Femur (tissue), 1 donor: ENCODE measurements around the gene HSPA12A.

ENCODE experiments used
- DNase-seq: peaks from one replicate; pipeline ENCODE4 v3.0.0-alpha.2; 2017

The HSPA12A gene, protein sequence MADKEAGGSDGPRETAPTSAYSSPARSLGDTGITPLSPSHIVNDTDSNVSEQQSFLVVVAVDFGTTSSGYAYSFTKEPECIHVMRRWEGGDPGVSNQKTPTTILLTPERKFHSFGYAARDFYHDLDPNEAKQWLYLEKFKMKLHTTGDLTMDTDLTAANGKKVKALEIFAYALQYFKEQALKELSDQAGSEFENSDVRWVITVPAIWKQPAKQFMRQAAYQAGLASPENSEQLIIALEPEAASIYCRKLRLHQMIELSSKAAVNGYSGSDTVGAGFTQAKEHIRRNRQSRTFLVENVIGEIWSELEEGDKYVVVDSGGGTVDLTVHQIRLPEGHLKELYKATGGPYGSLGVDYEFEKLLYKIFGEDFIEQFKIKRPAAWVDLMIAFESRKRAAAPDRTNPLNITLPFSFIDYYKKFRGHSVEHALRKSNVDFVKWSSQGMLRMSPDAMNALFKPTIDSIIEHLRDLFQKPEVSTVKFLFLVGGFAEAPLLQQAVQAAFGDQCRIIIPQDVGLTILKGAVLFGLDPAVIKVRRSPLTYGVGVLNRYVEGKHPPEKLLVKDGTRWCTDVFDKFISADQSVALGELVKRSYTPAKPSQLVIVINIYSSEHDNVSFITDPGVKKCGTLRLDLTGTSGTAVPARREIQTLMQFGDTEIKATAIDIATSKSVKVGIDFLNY

DNA sequence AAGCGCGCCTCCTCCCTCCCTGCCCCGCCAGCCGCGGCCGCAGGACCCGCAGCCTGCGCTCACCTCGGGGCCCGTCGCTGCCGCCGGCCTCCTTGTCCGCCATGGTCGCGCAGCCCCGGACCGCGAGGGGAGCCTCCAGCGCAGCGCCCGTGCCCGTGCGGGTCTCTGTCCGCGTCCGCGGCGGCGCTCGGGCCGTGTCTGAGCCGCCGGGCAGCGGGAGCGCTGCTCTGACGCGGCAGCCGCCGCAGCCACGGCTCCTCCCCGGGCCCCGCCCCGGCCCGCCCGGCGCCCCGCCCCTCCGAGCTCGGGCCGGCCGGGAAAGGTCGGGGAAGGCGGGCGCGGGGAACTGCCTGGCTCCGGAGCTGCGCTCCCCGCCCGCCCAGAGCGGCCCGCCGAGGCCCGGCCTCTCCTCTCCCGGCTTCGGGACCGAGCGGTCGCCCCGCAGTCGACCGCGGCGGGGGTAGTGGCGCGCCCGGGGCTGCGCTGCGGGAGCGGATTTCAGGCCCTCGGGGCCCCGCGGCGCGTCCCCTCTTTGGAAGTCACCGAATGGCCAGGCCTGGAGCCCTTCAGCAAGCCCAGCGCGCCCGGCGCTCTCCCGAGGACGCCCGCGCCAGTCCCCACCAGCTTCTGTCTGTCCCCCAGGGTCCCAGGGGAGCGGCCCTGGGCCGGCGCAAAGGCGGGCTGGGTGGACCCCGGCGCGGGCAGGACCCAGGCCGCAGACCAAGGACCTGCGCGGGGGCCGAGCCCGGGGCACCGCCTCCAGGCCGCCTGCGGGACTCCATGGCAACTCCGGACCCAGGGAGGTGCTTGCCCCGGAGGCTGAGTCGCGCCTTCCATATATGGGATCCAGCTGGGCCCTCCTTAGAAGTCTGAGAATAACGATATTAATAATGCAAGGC, at the start of gene HSPA12A:
Gene HSPA12A, minus strand, starts transcription at position 200 of the 899 bp plus-strand sequence. Its CDS starts 97 bp downstream, at position 103.
- DNase-seq = peak; percentile 85

DNA sequence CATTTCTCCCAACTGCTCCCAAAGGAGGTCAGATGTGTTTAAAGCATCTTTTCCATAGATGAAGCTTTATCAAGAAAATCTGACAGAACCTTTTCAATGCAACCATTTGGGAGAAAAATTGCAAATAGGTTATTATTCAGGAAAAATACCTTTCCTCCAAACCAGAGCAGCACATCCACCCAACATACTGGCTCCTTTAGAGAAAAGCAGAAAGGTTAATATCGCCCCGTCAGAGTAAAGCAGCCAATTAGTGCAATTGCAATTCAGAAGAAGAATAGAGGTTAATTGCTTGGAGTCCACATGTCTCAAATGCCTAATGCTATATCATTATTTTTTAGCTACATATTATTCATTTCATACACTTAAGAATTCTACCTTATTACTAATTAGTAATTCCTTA, 48.9 kb upstream of the HSPA12A start:
- no peak for DNase-seq

DNA sequence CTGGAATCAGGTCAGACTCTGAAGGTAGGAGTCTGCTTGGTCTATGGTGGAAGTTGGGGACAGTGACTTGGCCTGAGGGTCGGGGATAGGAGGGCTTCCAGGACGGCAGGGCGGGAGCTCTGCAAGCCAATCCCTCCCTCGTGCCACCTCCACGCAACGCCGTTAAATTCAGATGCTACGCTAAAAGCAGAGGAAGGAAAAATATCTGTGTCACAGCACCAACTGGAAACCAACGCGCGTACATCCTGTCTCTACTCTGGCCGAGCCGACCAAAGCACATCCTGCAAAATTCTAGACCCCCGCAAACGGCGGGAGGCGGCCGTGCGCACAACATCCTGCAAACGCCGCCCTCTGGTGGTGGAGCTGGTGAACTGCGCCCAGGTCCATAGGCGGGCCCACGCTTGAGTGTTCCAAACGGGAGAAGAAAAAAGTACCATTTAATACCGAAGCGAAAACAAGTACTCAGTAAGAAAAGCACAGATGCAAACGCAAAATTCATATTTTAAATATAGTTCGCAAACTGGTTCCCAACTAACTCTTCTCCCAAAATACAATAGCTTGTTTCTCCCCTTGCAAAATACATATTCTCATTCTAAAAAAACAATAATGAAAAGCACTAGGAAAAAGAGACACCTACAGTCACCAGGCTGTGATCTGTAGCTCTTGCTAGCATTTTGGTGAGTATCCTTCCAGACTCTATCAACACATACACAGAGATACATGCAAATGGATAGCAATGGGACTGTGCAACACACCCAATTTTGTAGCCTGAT, 45.7 kb upstream of the HSPA12A start:
- peak; percentile 90 for DNase-seq

DNA sequence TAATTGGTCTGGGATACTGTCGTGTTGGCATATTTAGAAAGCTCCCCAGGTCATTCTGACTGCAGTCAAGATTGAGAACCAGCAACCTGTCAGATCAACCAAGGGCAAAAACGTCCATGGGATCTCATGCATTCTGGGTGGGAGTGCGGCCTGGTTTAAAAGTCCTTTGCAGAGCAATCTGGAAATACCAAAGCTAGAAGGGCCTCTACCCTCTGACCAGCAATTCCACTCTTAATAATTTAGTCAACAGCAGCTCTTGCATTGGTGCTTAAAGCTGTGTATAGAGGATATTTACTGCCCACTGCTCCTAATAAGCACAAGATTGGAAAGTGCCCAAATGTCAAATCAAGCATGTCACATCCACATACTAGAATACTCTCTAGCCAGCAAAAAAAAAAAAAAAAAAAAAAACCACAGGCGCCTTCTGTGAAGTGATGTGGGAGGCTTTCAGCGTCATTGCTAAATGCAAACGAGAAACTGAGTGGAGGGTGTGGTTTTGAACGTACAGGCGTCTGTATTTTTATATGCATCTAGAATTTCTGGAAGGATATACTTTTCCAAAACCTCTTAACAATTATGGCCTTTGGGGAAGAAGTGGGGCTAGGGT, 44.8 kb upstream of the HSPA12A start:
- no peak for DNase-seq

DNA sequence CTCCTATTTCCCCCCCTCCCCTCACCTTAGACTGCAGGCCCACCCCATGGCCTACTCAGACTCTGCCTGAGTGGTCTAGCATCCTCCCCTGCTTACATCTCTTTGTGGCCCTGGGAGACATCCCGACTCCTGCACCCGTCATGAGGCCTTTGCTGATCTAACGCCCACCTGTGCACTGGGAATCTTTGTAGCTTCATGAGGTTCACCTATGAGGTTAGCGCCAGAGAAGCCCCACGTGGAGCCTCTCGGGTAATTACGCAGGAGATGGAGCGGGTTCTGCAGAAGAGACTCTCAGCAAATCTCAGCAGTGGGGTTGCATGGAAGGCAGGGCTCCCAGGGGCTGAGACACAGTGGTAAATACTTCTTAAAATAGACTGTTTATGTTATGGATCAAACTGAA, 43.5 kb upstream of the HSPA12A start:
- DNase-seq = no peak

DNA sequence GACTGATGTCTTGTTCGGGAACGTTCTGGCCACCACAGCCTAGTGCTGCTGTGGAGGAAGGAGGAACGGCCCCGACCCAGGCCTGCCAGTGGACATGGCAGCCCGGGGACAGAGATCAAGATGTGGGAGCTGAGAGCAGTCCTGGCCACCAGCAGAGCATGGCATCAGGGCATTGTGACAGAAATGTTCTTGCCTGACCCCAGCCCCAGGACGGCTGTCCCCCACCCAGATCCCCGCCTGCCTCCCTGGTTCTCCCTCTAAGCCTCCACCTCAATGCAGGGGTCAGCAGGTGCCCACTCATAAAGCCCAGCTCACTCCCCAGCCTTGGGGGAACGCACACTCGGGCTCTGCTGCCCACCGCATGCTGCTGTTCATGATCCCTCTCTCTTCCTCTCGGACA, 42.9 kb upstream of the HSPA12A start:
- no peak for DNase-seq

DNA sequence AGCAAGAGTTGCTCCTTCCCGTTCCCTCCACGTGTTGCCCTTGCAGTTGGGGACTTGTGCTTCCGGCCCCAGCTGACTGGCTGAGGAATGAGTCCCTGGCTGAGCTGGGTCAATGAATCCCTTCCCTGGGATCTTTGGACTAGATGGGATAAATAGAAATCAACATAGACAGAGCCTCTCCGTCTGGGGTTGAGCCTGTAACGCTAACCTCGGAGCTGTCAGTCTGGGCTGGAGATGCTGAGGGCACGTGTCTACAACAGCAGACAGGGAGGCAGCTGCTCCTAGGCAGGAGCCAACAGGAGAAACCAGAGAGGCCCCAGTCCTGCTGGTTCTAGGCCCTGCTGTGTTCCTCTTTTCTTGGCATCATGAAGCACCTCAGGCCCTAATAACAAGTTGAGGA, 42.3 kb upstream of the HSPA12A start:
- no peak for DNase-seq

DNA sequence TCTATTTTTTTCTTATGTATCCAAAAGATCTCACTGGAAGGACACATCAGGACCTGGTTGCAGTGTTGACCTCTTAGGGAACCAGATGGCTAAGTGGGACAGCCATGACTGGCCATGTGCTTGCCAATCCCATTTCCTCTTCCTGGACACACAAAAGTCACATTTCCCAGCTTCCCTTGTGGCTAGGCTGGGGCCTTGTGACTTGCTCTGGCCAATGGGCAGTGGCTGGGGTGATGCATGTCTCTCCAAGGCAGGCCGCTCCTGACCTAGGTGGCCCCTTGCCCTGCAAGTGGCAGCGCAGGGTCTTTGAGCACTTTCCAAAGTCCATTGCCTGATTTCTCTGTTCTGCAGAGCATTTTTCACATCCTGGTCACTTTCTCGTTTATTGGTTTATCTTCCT, 41.7 kb upstream of the HSPA12A start:
- DNase-seq = no peak

DNA sequence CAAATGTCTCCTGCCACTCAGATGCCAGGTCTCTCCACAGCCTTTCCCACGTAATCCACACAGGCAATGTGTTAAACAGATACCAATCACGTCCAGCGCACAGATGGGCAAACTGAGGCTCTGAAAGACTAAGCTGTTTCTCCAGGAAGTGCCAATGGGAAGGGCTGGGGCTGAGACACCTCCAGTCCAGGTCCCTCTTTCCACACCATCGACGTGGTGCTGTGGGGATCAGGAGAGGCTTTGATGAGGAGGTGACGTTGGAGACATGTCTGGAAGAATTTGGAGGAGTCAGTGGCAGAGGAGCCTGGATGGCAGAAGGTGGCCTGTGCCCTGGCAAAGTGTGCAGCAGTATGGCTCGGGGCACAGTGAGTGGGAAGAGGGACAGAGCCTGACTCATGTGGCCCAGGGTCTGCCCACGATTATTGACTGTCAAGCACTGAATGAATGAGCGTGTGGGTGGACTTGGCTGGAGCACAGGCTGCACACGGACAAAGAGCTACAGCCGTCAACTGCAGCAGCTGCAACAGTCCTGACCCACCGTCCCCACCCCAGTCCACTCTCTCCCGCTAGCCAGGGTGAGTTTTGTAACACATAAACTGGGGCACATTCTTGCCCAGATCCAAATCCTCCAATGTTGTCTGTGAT, 40.8 kb upstream of the HSPA12A start:
- no peak for DNase-seq

DNA sequence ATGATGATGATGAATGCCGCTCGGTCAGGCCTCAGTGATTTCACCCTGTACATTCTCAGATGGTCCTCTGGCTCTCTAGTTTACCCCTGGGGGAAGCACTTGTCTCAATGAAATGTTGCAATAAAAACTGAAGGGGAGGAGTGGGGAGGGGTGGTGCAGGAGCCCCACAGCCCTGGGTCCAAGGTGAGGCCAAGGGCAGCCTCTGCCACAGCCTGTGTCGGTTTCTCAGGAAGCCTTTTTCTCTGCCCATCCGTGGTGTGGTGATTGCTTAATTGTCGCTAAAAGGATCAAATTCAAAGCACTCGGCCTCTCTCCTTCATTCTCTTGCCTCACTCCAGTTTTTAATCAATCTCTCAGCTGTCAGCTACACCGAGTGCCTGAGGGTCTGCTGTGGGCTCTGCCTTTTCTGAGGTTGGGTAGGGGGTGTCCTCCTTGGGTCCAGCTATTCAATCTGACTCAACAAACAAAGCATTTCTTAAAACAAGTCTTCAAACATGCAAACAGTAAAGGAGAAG, 39.1 kb upstream of the HSPA12A start:
- DNase-seq = no peak

DNA sequence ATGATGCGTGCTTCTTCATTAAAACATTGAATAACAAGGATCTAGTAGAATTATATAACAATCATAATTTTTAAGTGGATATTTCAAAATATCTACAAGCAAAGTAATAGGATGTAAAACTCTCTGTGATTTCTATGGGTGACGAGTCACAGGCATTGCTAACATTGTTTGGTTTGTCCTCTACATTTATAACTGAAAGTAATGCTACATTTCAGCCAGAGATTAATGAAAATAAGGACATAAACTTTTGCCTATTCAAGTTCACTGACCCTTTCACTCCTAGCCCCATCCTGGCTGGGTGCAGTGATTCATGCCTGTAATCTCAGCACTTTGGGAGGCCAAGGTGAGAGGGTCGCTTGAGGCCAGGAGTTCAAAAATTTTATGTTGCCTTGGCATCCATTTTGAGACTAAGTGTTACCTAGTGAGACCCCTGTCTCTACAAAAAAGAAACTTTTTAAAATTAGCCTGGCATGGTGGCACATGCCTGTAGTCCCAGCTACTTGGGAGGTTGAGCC, 38.4 kb upstream of the HSPA12A start:
- DNase-seq = no peak

DNA sequence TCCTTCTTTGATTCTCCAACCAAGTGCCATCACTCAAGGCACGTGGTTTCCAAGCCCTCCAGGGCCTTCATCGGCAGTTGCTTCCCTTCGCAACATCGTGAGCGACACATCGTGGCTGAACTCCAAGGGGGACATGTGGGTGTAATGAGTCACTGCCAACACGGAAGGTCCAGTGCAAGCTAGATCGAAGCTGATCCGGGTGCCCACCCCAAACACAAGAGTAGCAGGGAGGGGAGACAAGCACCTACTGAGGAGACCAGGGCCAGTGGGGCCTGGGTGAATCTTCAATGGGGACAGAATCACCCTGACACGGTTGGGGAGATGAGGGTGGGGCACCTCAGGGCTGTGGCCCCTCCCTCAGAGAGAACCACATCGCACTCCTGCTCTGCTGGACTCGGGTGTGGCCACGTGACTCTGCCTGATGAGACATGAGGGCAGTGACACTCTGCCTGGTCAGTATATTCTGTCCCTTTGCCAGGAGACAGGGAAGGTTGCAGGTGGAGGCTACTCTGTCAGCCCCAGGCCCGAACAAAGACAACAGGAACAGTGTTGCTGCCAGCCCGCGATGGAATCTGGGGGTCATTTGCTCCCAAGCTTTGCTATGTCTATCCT, 36.8 kb upstream of the HSPA12A start:
- no peak for DNase-seq

DNA sequence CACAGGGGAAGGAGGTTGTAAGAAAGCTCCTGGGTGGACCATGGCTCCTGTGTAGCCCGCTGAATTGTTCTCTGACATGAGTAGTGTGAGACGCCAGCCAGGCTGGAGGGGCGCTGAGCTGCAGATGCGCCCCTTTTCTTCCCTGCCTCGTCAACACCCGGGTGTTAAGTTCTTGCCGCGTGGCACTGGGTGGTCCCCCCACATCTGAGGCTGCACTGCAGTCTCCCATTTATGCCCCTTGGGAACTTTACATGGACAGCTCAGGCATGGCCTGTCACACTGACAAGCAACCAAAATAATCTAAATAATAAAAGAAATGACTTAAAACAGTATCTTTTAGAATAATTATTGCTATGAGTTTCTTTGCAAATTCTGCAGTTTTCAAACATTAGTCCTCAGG, 34.6 kb upstream of the HSPA12A start:
- no peak for DNase-seq

DNA sequence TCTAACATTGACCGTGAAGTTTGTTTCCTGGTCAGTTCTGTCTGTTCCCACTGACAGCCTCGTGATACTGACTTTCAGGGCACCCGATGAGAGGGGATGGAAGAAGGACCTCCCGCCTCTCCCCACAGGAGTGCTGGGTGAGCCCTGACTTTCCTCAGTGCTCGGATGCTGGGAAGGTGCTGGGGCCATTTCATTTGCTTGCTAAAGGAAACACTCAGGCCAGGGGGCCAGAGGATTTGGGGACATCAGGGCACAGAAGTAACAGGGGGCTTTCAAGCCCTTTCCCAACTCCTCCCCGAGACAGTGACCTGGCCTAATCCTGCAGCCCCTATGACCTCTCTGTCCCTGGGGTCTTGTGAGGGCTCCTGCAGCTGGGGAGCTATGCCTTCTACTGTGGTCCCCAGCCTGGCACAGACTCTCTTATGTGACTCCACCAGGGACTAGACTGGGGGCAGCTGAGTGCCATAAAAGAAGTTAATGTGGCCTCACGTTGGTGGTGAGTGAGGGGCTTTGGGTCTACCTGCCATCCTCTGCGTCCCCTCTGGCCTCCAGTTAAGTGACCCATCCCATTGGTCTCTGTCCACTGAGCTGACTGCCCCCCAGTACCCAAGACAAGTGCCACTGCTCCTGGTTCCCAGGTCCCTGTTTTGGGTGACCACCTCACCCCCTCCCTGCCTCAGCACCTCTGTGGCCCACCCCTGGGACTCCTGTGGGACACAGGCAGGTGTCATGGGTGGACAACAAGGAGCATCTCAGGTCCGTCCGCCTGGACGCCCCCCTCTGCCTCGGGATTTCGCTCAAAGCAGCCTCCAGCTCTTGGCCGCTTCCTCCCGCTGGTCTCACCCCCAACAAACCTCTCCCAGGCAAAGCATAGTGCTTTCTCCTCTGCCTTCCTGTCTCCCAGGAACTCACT, 33.4 kb upstream of the HSPA12A start:
- no peak for DNase-seq

DNA sequence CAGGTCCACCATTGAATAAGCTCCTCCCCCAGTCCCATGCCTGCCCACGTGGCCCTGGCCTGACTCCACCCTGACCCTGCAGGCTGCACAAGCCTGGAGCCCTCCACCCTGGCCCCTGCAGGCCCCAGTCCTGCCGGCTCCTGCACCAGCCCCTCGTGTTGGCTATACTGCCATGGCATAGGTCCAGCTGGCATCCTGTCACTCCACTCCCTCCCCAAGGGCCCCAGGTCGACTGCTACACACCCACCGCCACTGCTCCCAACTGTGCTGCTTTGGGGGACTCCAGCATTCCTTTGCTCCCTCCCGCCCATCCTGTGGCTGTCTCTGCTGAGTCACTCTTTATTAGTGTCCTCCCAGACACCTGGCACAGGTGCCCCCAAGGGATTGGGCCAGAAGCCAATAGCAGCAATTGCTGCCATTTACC, 32.4 kb upstream of the HSPA12A start:
- no peak for DNase-seq

DNA sequence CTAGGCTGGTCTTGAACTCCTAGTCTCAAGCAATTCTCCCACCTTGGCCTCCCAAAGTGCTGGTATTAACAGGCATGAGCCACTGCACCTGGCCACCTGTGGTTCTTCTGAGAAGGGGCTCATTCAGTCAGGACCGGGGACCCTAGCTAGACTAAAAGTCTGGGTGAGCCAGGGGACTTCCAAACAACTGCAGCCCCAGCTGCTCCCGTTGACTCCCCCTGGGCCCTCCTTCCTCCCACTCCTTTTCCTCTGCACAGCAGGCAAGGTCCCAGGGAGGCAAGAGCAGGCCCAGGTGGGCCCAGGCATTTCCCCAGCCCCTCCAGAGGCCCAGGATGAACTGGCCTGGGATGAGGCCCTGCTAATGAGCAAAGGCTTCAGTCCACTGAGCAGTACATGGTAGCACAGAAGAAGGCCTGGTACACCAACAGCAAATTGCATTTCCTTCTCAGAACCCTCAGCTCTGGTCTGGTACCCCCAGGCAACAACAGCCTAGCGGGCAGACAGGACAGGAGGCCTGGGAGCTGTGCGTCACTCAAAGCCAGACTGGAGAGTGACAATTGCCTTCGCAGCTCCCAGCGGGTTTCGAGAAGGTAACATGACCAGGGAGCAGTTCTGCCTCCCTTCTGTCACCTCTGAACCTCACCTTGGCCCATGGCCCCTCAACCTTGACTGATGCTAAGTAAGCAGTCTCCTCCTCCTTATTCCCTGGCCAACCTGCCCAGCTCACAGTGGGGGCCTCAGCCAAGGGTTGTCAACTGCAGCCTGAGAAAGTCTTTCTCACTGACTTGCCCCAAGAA, 30.7 kb upstream of the HSPA12A start:
- DNase-seq = no peak

DNA sequence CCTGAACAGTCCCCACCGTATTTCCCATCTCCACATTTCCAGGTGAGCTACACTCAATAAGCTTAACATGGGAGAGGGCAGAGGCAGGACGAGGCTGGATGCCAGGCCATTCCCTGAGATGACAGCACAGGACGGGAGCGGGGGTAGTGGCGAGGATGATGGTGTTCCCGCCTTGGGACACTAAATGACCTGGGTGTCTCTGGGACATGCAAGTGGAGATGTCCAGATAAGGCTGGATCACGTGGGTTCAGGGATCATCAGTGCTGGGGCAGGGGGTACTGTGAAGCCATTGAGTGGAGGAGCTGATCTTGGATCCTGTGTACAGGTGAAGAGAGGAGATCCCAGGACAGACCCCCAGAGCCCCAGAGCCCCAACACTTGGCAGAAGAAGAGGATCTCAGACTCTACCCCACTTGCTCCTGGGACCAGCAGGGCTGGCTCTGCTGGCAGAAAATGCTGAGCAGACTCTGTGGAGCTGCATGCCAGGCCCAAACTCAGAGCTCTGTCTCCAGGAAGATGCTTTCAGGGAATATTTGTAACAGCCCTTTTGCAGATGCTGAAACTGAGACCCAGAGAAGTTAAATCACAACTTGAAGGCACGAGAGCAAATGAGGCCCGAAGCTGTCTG, 29.7 kb upstream of the HSPA12A start:
- no peak for DNase-seq
